Measurements from ENCODE around the gene TAAR9.

- TF ChIP-seq TAF1 (IDR thresholded peaks at IDR 0.05; ENCODE audit: borderline replicate concordance, insufficient read depth, low read length) (no peak), POLR2AphosphoS5 (IDR thresholded peaks at IDR 0.05; ENCODE audit: low read depth, low read length) (no peak), SIN3A (IDR thresholded peaks at IDR 0.05; ENCODE audit: borderline replicate concordance, insufficient read depth, low read length) (no peak)
Measured at GRCh38 chr6:132504757-132505156, 33.3 kb upstream of the TAAR9 start.
